OCI-LY3 (cell line): Measurements from ENCODE around the gene HDAC7.

Experiments used
- H2AFZ ChIP-seq: fragments of 200-600, 300-600 bp; shearing (Covaris generic); 2 replicates; pipeline ENCODE4 v1.6.0; 2014; ENCODE audit warnings: antibody characterized with exemption, low read depth, low read length
- H3K27ac ChIP-seq: fragments of 200-600, 300-600 bp; sonication (generic); 2 replicates; pipeline ENCODE4 v1.5.1; 2014; ENCODE audit warnings: mild to moderate bottlenecking, low read length, moderate library complexity, mixed read lengths
- H3K27me3 ChIP-seq: fragments of 200-600, 300-600 bp; sonication (generic); 2 replicates; pipeline ENCODE4 v1.6.1; 2014; ENCODE audit warnings: low read depth, low read length, mixed read lengths
- H3K36me3 ChIP-seq: fragments of 200-600, 300-600 bp; sonication (generic); replicated peaks from 2 replicates; pipeline ENCODE3; 2014; ENCODE audit warnings: low read depth, low read length, mixed read lengths
- H3K4me1 ChIP-seq: fragments of 300-600, 200-600 bp; sonication (generic); 2 replicates; pipeline ENCODE4 v1.6.1; 2014; ENCODE audit warnings: low read length, mixed read lengths
- H3K4me2 ChIP-seq: fragments of 200-600, 300-600 bp; sonication (generic); 2 replicates; pipeline ENCODE4 v1.6.1; 2014; ENCODE audit warnings: low read length, mixed read lengths
- H3K4me3 ChIP-seq: fragments of 300-600, 200-600 bp; sonication (generic); 2 replicates; pipeline ENCODE4 v1.5.1; 2014; ENCODE audit warnings: antibody characterized with exemption, mild to moderate bottlenecking, low read length, moderate library complexity
- H3K79me2 ChIP-seq: fragments of 300-600, 200-600 bp; shearing (Covaris generic); 2 replicates; pipeline ENCODE4 v1.6.1; 2014; ENCODE audit warnings: mild to moderate bottlenecking, low read length, mixed read lengths
- H3K9ac ChIP-seq: fragments of 300-600, 200-600 bp; shearing (Covaris generic); 2 replicates; pipeline ENCODE4 v1.6.0; 2014; ENCODE audit warnings: mild to moderate bottlenecking, low read length, moderate library complexity
- H3K9me3 ChIP-seq: fragments of 200-600, 300-600 bp; shearing (Covaris generic); 2 replicates; pipeline ENCODE4 v1.6.1; 2014; ENCODE audit warnings: low read length, mixed read lengths; ENCODE audit not compliant: insufficient read depth
- H4K20me1 ChIP-seq: fragments of 200-600, 300-600 bp; sonication (generic); 2 replicates; pipeline ENCODE4 v1.6.1; 2016; ENCODE audit warnings: low read length, mixed read lengths; ENCODE audit not compliant: insufficient read depth
- EZH2phosphoT487 ChIP-seq: fragments of 200-600 bp; shearing (Covaris generic); IDR thresholded peaks from 2 replicates; pipeline ENCODE4 v1.6.1; 2018; ENCODE audit warnings: antibody characterized with exemption, mixed run types, low read depth
- TF ChIP-seq, protein P1 (sequence below): fragments of 200-600, 300-600 bp; sonication (generic); IDR thresholded peaks from 2 replicates; pipeline ENCODE4 v1.5.1; 2014; ENCODE audit warnings: antibody characterized with exemption, low read length, low read depth

Gene HDAC7

DNA sequence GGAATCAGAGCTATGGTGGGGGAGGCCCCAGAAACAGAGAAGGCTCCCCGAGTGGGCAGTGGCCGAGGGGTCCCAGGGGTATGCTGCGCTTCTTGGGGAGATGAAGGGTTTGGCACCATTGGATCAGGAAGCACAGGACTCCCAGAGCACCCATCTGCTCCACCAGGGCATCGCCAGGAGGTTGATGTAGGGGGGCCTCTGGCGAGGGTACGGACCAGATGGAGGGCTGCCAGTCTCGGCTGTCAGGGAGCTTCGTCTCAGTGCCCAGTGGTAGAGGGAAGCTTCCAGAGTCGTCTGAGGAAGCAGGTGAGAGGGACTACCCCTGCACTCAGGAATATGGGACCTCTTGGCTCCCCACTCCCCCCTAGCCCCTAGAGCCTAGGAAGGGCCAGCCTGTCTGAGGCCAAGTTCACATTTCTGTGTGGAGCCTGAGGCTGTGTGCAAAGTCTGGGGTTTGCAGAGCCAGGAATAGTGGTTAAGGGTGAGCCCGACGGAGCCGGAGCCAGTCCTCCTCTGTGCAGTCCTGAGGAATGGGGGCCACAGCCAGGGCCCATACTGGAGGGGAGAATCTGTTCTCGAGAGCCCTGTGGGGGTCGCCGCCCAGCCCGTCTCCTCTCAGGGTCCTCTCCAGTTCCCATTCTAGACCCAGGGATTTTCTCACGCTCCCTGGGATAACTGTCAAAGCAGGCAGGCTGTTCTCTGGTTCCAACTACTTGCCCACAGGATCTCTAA, 36.5 kb downstream of the HDAC7 start:
- no peaks in the 10 kb centered on the region for H3K27me3 ChIP-seq
- H3K79me2 ChIP-seq, result no peaks in the 10 kb centered on the region
- H3K9me3 ChIP-seq, result no peaks in the 10 kb centered on the region
- no peak overlapping the region for H3K27ac ChIP-seq
- H2AFZ ChIP-seq, result no peak overlapping the region
- no peak for TF ChIP-seq EZH2phosphoT487
- TF ChIP-seq, protein P1, sequence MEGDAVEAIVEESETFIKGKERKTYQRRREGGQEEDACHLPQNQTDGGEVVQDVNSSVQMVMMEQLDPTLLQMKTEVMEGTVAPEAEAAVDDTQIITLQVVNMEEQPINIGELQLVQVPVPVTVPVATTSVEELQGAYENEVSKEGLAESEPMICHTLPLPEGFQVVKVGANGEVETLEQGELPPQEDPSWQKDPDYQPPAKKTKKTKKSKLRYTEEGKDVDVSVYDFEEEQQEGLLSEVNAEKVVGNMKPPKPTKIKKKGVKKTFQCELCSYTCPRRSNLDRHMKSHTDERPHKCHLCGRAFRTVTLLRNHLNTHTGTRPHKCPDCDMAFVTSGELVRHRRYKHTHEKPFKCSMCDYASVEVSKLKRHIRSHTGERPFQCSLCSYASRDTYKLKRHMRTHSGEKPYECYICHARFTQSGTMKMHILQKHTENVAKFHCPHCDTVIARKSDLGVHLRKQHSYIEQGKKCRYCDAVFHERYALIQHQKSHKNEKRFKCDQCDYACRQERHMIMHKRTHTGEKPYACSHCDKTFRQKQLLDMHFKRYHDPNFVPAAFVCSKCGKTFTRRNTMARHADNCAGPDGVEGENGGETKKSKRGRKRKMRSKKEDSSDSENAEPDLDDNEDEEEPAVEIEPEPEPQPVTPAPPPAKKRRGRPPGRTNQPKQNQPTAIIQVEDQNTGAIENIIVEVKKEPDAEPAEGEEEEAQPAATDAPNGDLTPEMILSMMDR, result no peak
- H3K4me2 ChIP-seq, result no peak overlapping the region
- peaks cover 38% of the 10 kb centered on the region for H3K36me3 ChIP-seq
- H3K9ac ChIP-seq, result no peak overlapping the region
- no peaks in the 10 kb centered on the region for H3K4me1 ChIP-seq
- no peaks in the 10 kb centered on the region for H4K20me1 ChIP-seq
- H3K4me3 ChIP-seq, result no peak overlapping the region

DNA sequence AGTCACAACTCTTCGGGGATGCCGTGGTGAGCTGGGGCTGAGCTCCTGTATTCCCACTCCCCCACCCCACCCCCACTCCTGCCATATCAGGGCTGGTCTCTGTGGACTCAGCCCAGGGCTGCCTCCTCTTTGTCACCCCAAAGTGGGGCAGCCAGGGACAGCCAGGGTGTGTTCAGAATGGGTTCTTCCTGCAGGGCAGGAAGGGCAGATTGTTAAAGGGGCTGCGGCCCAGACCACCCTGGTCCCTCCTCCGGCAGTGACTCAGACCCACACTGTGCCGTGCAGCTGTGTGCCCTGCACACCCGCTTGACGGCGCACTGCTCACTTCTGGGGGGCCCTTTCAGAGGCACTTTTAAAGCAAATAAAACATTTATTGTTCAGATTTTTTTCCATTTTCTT, 37.3 kb downstream of the HDAC7 start:
- Histone ChIP-seq H3K79me2 (no peaks in the 10 kb centered on the region), H3K4me1 (no peaks in the 10 kb centered on the region), H3K4me3 (no peak overlapping the region), H3K9me3 (no peaks in the 10 kb centered on the region), H3K27me3 (no peaks in the 10 kb centered on the region), H3K36me3 (peaks cover 32% of the 10 kb centered on the region), H4K20me1 (no peaks in the 10 kb centered on the region), H2AFZ (no peak overlapping the region), H3K27ac (no peak overlapping the region), H3K4me2 (no peak overlapping the region), H3K9ac (no peak overlapping the region)
- TF ChIP-seq EZH2phosphoT487, result no peak
- TF ChIP-seq, protein P1, result no peak

DNA sequence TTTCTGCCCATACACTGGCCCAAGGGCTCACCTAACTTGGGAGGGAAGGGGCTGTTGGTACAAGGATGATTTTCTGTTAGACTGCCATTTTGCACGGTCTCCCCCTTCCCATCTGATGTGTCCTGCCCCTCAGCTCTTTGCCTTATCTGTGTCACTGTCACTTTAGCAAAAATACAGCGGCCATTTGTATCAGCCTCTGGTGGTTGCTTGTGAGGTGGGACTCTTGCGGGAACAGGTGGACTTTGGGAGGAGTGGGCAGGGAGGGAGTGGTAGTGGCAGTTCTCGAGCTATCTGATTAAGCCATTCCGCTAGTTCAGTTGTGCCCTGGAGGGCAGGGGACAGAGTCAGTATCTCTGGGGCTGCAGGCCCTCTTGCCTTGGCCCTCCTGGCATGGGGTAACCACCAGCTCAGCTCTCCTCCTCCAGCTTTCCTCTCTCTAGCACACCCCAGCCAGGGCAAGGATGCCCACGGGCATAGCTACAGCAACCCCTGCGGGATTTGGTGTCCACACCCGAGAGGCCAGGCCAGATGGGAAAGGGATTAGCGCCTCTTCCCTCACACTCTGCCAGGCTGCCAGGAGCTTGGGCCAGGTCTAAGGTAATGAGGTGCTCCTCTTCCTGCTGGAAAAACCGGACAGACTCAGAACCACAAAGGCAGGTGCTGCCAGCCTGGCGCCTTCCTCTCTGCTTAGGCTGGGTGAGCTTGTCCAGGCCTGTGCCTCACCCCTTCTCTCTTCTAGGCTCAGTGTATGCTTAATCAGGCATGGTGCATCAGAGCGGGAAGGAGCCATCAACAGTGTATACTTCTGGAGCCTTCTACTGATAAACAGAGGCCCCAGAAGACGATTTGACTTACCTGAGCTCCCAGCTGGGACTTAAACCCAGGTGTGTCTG, 38.0 kb downstream of the HDAC7 start:
- H3K36me3 ChIP-seq, result peaks cover 27% of the 10 kb centered on the region
- H3K4me1 ChIP-seq, result no peaks in the 10 kb centered on the region

More for the DNA sequence above, 38.0 kb downstream of the HDAC7 start:
- H3K27ac ChIP-seq, result no peak overlapping the region
- H3K9ac ChIP-seq, result no peak overlapping the region
- H3K79me2 ChIP-seq, result no peaks in the 10 kb centered on the region
- H3K9me3 ChIP-seq, result no peaks in the 10 kb centered on the region
- no peak overlapping the region for H3K4me3 ChIP-seq
- no peaks in the 10 kb centered on the region for H3K27me3 ChIP-seq
- H3K4me2 ChIP-seq, result no peak overlapping the region
- no peaks in the 10 kb centered on the region for H4K20me1 ChIP-seq
- TF ChIP-seq EZH2phosphoT487, result no peak
- TF ChIP-seq, protein P1, result no peak
- no peak overlapping the region for H2AFZ ChIP-seq
